Hippocampal formation (tissue), 2 donors: ENCODE data around the gene CNKSR2.

Experiments
- DNase-seq, 2 donors: peaks; one replicate each; lab custom pipeline; 2025; lab: John Stamatoyannopoulos, UW

CNKSR2 gene

DNA sequence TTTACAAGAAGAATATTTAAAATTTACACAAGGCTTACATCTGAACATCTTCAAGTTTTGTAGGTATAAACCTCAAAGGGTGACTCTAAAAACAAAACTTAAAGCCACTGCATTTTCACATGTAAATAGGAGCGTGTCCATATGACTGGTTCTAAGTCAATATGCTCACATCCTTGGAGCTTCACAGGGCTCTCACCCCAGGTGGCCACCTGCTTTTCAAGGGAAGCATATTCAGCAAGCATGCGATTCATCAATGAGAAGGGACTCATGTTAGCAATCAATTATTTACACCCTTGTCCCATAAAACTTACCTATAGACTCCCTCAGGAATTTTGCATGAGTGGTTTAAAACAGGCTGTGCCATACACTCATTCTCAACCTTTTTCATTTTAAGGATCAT lies 301.7 kb downstream of the CNKSR2 start:
- DNase-seq: no peak

DNA sequence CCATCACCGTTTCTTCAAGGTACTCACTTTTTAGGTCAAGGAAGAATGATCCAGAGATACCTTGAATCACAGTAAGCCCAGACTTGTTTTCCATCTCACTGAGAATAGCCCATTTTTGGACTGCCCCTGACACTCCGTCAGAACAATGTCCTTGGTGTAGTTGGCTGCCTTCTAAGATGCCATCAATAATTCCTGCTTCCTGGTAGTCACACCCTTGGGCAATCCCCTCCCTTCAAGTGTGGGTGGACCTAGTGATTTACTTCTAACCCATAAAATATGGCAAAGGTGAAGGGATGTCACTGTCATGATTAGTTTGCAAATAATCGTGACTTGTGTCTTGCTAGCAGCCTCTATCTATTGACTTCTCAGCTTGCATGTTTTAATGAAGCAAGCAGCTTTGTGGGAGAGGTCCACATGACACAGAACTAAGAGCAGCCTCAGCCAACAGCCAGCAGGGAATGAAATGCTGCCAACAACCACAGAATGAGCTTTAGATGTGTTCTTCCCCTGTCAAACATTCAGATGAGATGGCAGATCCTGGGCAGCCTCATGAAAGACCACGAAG lies 303.9 kb downstream of the CNKSR2 start:
- no peak for DNase-seq

DNA sequence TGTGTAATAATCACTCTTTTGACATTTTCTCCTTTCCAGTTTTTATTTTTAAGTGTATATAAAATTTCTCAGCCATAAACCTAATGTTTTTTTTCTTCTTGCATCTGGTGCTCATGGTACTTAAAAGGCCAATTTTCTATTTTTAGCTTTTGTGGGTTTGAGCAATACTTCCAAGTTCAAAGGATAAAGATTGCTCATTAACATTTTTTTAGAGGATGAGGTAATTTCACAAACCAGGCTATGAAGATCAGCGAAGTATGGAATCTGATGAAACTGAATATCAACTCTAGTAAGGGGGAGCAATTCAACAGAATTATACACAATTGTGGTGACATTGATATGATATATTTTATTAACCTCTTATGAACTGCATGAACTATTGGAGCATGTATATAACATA lies 309.7 kb downstream of the CNKSR2 start:
- no peak for DNase-seq

DNA sequence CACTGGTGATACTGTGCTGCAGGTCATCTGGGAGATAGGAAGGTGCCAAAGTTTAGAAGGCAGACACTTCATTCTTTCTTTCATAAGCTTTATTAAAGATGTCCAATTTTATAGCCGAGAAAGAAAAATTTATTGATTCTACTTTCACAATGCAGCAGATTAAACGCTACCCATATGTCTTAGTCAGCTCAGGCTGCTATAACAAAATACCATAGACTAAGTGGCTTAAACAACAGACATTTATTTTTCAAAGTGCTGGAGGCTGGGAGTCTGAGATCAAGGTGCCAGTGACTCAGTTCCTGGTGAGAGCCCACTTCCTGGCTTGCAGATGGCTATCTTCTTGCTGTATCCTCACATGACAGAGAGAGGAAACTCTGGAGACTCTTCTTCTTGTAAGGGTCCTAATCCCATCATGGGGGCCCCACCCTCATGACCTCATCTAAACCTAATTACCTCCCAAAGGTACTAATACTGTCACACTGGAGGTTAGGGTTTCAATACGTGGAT lies 317.3 kb downstream of the CNKSR2 start:
- DNase-seq: no peak

DNA sequence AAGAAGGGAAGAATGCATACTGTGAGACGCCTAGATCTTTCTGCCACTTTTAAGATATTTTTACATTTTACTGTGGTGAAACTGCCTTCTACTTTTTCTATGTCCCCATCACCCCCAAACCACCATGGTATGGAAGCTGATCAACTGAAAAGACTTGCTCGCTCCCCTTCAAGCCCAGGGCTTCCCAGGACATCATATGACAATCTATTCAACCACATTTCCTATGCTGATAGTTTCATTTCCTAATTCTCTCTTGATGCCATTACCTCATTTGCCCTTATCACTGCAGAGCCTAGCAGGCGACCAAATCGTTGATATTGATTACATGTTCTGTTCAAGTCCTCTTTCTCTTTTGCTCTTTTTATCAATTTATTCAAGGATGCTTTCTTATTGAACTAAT lies 324.1 kb downstream of the CNKSR2 start:
- DNase-seq: no peak

DNA sequence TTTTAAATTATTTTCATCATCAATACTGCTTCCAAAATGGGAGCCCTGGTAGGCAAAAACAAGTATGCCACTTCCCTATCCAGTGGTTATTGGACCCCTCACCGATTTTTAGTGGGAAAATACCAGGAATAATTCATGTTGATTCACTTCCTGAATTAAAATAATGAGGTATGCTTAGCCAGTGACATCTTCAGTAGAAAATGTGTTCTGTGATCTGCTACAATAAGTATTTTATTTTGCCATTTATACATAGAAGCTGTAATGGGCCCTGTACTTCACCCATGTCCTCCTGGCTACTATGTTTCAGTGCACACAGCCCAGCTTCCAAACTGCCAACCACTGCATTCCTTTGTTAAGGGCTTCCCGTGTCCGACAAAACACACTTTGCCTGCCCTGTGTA lies 324.9 kb downstream of the CNKSR2 start:
- no peak for DNase-seq

DNA sequence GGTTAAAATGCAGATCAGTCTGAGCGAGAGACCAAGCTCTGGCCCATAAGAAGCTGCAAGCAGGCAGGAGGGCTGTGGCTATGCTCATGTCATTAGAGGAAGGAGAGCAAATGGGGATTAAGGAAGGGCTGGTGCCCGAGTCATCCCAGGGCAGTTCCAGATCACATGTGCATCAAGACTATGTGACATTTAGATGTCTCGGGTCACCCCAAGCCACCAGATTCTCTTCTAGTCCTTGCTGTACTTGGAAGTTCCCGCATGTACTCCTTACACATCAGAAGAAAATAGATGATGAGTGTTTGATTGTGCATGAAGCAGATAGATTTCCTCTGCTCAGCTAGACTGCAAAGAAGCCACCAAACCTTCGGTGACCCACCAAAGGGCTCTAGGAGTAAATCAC lies 326.1 kb downstream of the CNKSR2 start:
- DNase-seq: no peak

DNA sequence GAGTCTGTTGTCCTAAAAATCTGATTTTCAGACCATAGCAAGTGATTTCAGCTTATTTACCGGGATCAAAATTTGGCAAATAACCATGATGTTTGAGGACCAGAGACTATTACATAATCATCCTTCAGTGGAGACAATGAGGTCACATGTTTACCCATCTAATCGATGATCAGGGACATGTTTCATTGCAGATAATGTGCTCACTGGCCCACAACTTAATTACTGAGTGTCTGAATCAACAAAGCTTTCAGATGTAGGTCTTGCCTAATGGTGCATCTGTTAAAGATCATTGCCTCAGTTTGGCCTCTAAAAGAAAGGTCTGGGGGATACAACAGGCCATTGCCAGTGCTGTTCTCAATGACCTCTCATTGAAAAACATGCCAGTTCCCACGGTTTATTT lies 326.7 kb downstream of the CNKSR2 start:
- no peak for DNase-seq

DNA sequence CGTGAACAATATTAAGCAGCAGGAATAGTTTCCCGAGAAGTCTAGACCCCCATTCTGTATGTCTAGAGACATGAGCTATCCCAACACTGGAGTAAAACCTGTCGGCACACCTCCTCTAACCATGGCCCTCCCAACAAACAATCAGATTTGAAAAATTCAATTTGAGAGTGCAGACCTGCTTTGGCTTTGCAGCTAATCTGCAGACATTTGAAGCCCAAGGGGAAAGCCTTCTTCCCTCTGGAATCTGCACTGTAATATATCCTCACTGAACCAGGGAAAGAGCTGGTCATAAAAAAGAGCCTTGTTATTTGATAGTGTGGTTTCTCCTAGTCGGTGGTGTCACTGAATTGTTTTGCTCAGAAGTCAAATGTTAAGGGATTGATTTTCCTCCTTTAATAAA lies 328.5 kb downstream of the CNKSR2 start:
- DNase-seq: no peak
